Upper lobe of left lung (tissue), 6 donors: Measurements from ENCODE around the gene BMP8B. TPM values are rescaled to one million over a fixed set of nuclear protein-coding genes. Genes with fewer than 3 reads are reported as not detected.
"Not testable (repeated sequence)": the region's sequence is repeated elsewhere in the genome, so short reads cannot be mapped to it uniquely, and the experiment has no call there.

Experiments used
- ATAC-seq, 2 donors: fragments of 200-7000 bp; cut with Tn5 transposase; one replicate each; pipeline ENCODE4 v1.9.1; 2022; ENCODE audit warnings: mild to moderate bottlenecking in 2 of 2, moderate library complexity in 2 of 2; ENCODE audit not compliant: low FRiP score in 2 of 2
- DNase-seq, 2 donors: peaks; one replicate each; pipeline ENCODE4 v3.0.0-alpha.2; 2019 to 2020
- H3K27ac ChIP-seq, 4 donors: fragments of 200-600 bp; sonication (generic); one replicate each; pipeline ENCODE4 v1.5.1; 2016 to 2019
- H3K27me3 ChIP-seq, 4 donors: fragments of 200-600 bp; sonication (generic); one replicate each; pipeline ENCODE4 v1.5.1; 2017 to 2019
- H3K36me3 ChIP-seq, 4 donors: fragments of 200-600 bp; sonication (generic); one replicate each; pipeline ENCODE4 v1.5.1; 2016 to 2019
- H3K4me1 ChIP-seq, 4 donors: fragments of 200-600 bp; sonication (generic); one replicate each; pipeline ENCODE4 v1.5.1; 2018 to 2019
- H3K4me3 ChIP-seq, 4 donors: fragments of 200-600 bp; sonication (generic); one replicate each; pipeline ENCODE4 v1.5.1; 2017 to 2019; ENCODE audit warnings: mild to moderate bottlenecking in 2 of 4, moderate library complexity in 1 of 4
- H3K9me3 ChIP-seq, 4 donors: fragments of 200-600 bp; sonication (generic); one replicate each; pipeline ENCODE4 v1.5.1; 2018 to 2019
- CTCF ChIP-seq, 6 experiments: fragments of 450-650 bp in 4 of 6; fragments of 200-600 bp in 2 of 6; sonication (generic) in 2 of 6; IDR thresholded peaks; one replicate each; pipeline ENCODE4 v1.5.1; 2016 to 2019; ENCODE audit warnings: antibody characterized with exemption in 6 of 6
- EP300 ChIP-seq, 4 donors: sonication (generic); formaldehyde crosslinking; IDR thresholded peaks; one replicate each; pipeline ENCODE4 v1.5.1; 2017; ENCODE audit warnings: antibody characterized with exemption in 4 of 4, control low read depth in 2 of 4
- POLR2A ChIP-seq, 4 donors: fragments of 450-650 bp; IDR thresholded peaks; one replicate each; pipeline ENCODE4 v1.5.1; 2016 to 2017; ENCODE audit warnings: antibody characterized with exemption in 4 of 4, mild to moderate bottlenecking in 2 of 4
- POLR2AphosphoS5 ChIP-seq, 2 donors: sonication (generic); formaldehyde crosslinking; IDR thresholded peaks; one replicate each; pipeline ENCODE4 v1.5.1; 2017; ENCODE audit warnings: antibody characterized with exemption in 2 of 2
- WGBS, 2 donors: methylation state at CpG; one replicate each; pipeline ENCODE4 v1.1.5; 2017 to 2018; 5-methylcytosine and 5-hydroxymethylcytosine counted together
- total RNA-seq, 6 donors: library from RNA; depleted of rRNA in 4 of 6; stranded (reverse); fragments of >200 nt in 4 of 6; gene quantifications; one replicate each; pipeline versions ENCODE4 v1.1.0 to v1.2.1, GENCODE V29; 2016 to 2021
- donor health status: DM: no; HTN: no; CAD: no; lungs with moderate emphysema.
- donor health status: DM: no; HTN: yes; CAD: no; lungs with severe emphysema.

Gene BMP8B
- total RNA-seq, 6 donors from 2014 or later: 1.2 to 5.2 (median 2.3) TPM

DNA sequence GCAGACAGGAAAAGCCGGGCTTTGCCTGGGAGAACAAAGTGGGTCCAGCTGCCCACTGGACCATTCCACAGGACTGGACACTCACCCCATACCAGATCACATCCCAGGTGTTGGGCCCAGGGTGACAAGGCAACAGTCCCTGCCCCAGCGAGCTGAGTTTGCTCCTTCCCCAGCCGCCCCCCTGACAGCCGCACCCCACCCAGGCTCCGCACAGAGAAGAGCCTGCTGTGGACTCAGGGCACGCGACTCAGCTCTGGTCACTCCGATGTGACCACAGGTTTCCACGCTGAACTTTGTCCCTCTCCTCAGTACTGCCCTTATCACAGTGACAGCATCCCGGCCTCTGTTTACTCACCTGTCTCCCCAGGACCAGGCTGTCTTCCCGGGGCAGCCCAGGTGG lies 1.2 kb downstream of the BMP8B start:
- no peaks in the 10 kb centered on the region for H3K9me3 ChIP-seq
- no peak overlapping the region for H3K27ac ChIP-seq
- no peak for DNase-seq
- no peak overlapping the region for H3K4me3 ChIP-seq
- 57 to 70% methylated on average over 5 to 8 of the region's 11 CpGs for WGBS, 2 donors
- ATAC-seq: no peak
- TF ChIP-seq CTCF (IDR thresholded peaks at IDR 0.05): no peak
- TF ChIP-seq POLR2AphosphoS5 (IDR thresholded peaks at IDR 0.05): no peak
- no peak for TF ChIP-seq POLR2A (IDR thresholded peaks at IDR 0.05)
- TF ChIP-seq EP300 (IDR thresholded peaks at IDR 0.05): no peak
- H3K4me1 ChIP-seq: peaks cover 4 to 30% (median 10%) of the 10 kb centered on the region in 4 donors
- no peaks in the 10 kb centered on the region for H3K36me3 ChIP-seq
- peaks cover 0 to 20% (median 2%) of the 10 kb centered on the region in 4 donors for H3K27me3 ChIP-seq

DNA sequence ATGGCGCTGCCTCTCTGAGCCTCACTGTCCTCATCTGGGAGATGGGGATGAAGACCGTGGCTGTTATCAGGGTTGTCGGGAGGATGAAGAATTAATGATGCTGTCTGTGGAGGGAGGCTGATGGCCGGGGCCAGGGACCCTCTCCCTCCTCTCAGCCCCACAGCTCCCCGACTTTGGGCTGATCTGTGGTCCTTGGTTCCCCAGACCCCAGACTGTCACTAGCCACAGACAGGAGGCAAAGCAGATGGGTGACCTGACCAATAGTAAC lies 1.6 kb downstream of the BMP8B start:
- H3K36me3 ChIP-seq, ATAC-seq, DNase-seq, H3K27ac ChIP-seq, H3K4me3 ChIP-seq, H3K9me3 ChIP-seq: not testable (repeated sequence)
- Histone ChIP-seq H3K27me3 (peaks cover 0 to 20% (median 2%) of the 10 kb centered on the region in 4 donors), H3K4me1 (peaks cover 4 to 30% (median 10%) of the 10 kb centered on the region in 4 donors)
- WGBS, 2 donors: 84 to 92% methylated on average over 5 of the region's 5 CpGs

GRCh38 chr1:39786303-39787107 lies 2.2 kb downstream of the BMP8B start:
- not testable (repeated sequence) for ATAC-seq, H3K27ac ChIP-seq, H3K36me3 ChIP-seq, H3K9me3 ChIP-seq, H3K4me3 ChIP-seq, DNase-seq
- Histone ChIP-seq H3K4me1 (peaks cover 4 to 30% (median 10%) of the 10 kb centered on the region in 4 donors), H3K27me3 (peaks cover 0 to 20% (median 2%) of the 10 kb centered on the region in 4 donors)
- WGBS, 2 donors: 86 to 92% methylated on average over 3 to 10 of the region's 12 CpGs

DNA sequence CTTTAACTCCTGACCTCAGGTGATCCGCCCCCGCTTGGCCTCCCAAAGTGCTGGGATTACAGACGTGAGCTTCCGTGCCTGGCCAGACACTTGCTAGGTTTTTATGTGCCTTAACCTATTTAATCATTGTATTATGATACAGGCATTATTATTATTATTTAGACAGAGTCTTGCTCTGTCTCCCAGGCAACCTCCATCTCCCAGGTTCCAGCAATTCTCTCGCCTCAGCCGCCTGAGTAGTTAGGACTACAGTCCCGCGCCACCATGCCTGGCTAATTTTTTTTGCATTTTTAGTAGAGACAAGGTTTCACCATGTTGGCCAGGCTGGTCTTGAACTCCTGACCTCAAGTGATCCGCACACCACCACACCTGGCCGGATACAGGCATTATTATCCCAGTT lies 6.0 kb downstream of the BMP8B start:
- not testable (repeated sequence) for H3K4me1 ChIP-seq, H3K9me3 ChIP-seq, DNase-seq, H3K27me3 ChIP-seq, ATAC-seq, H3K4me3 ChIP-seq, H3K27ac ChIP-seq, H3K36me3 ChIP-seq
- 84 to 95% methylated on average over 10 of the region's 10 CpGs for WGBS, 2 donors

GRCh38 chr1:39782103-39782502 lies 6.6 kb downstream of the BMP8B start:
- WGBS, 2 donors: 87 to 92% methylated on average over 6 of the region's 6 CpGs
- Histone ChIP-seq H3K4me1 (peaks cover 0 to 3% (median 0%) of the 10 kb centered on the region in 4 donors), H3K27ac (no peak overlapping the region), H3K4me3 (no peak overlapping the region), H3K9me3 (no peaks in the 10 kb centered on the region), H3K36me3 (no peaks in the 10 kb centered on the region), H3K27me3 (no peaks in the 10 kb centered on the region)
- no peak for TF ChIP-seq CTCF (IDR thresholded peaks at IDR 0.05)
- no peak for TF ChIP-seq EP300 (IDR thresholded peaks at IDR 0.05)
- TF ChIP-seq POLR2AphosphoS5 (IDR thresholded peaks at IDR 0.05): no peak
- no peak for TF ChIP-seq POLR2A (IDR thresholded peaks at IDR 0.05)
- ATAC-seq: no peak
- no peak for DNase-seq

GRCh38 chr1:39781349-39781715 lies 7.3 kb downstream of the BMP8B start:
- DNase-seq (no peak), ATAC-seq (no peak)
- Histone ChIP-seq H3K4me1 (no peaks in the 10 kb centered on the region), H3K36me3 (no peaks in the 10 kb centered on the region), H3K4me3 (no peak overlapping the region), H3K27ac (no peak overlapping the region), H3K27me3 (no peaks in the 10 kb centered on the region), H3K9me3 (no peaks in the 10 kb centered on the region)
- no peak for TF ChIP-seq CTCF (IDR thresholded peaks at IDR 0.05)
- TF ChIP-seq POLR2A (IDR thresholded peaks at IDR 0.05): no peak
- TF ChIP-seq EP300 (IDR thresholded peaks at IDR 0.05): no peak
- TF ChIP-seq POLR2AphosphoS5 (IDR thresholded peaks at IDR 0.05): no peak
- 83 to 92% methylated on average over 2 of the region's 2 CpGs for WGBS, 2 donors
